ENCODE measurements around the gene RNLS.

The RNLS gene

DNA sequence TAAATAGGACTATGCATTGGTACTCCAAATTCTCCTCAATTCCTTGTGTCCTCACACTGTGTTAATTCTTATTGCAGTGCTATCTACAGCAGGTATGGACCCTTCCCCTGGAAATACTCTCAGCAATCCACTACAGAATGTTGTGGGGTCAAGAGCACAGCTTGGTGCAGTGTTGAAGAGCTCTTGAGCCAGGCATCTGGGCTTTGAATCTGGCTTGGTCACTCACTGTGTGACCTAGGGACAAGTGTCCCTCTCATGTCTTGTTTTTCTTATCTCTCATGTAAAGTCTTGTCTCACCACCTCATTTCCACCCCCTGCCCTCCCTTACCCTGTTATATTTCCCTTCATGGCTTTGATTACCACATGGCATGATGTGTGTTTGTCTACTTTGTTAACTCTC lies 159.4 kb downstream of the RNLS start:
- no peak for DNase-seq

DNA sequence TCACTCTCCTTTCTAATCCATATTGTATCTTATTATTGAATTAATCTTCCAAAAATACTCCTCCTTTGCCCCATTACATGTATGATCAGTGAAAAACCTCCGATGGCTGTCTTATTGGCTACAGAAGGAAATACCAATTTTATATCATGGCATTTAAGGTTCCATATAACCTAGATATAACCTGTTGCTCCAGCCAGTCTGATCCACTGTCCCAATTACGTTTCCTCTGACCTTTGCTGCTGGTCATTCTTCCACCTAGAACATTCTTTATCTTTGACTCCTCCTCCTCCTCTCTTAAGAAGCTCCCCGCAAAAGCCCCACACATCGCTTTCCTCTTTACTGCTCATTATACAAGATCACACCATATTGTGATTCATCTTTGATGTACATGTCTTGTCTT lies 161.5 kb downstream of the RNLS start:
- DNase-seq: no peak

DNA sequence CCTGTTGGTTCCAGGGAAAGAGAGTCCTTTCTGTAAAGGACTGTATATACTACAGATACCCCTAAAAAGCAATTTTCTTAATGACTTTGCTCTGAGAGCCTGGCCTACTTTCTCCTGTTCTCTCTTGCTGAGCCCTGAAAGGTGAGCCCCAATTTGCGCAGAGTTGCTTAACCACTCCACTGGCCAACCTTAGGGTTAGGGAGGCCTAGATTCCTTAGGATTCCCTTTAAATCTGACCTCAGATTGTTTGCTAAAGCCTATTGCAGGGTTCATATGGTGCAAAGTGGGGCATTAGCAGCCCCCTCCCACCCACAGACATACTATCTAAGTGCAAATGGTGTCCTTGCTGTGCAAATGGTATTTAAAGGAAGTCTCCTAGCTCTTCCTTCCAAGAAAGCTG lies 164.2 kb downstream of the RNLS start:
- no peak for DNase-seq

DNA sequence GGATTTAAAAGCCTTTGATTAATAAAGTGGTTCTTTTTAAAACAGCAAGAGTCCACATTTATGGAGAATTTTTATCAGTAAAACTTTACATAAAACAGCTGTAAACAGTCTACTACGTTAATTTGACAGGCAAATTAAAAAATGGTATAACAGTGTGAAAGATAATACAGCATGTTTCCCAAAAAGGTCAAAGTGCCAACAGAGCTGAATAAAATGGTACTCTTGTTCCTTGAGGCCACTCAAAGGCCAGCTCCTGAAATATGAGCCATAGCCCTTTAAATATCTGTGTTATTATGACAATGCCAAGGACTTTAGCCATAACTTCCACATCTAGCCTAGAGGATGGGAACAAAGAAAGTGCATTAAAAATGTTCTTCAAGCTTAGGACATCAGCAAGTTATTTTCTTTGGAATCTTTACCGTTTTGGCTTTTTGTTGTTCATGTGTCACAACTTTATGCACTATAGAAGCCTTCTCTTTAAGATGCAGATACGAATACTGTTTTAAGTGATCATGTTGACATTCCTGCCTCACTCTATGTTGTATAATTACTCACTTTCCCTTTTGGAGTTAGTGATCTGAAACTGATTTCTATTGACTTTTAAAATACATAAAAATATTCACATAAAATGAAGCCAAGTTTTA lies 165.6 kb downstream of the RNLS start:
- no peak for DNase-seq

- no peak for DNase-seq
These were observed 166.3 kb downstream of the RNLS start for GRCh38 chr10:88416801-88417200.

DNA sequence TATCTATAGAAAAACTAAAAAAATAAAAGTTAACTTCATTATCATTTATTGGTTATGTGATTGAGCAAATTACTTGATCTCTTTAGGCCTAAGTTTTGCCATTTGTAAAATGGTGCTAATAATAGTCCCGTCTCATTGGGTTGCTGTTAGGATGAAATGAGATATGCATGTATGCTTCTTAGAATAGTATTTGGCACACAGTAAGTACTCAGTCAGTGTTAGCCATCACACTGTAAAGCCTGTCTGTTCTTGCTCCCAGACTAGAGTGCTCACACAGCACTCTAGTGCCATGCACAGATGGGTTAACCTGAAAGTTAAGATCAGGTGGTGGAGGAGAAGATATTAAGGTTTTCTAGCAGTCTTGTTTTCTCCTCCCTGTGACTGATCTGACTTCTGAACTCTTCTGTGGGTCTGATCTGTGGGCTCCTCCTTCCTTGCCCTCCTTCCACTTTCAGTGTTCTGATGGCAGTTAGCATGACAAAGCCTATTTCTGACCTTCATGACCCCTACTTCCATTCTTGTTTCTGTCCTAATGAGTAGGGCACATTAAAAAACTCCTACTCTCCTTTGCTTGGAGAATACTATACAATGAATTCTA lies 167.5 kb downstream of the RNLS start:
- DNase-seq: no peak

DNA sequence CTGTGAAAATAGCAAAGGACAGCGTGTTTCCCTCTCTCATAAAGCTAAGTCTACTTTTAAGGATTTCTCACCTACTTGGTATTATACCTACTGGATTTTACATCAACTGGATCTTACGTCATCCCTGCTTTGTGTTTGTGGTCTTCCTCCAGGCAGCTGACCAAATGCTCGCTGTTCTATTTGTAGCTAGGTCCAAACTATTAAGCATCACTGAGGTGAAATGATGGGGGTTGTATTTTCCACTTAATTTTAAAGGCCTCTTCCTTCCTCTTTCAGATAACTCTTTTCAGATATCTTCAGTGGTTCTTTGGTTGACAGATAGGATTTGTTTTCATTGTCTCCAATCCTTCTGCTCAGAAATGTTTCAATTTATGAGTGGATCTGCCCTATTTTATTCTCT lies 169.7 kb downstream of the RNLS start:
- DNase-seq: no peak

- DNase-seq: no peak
These were observed 171.3 kb downstream of the RNLS start for GRCh38 chr10:88411772-88412349.

DNA sequence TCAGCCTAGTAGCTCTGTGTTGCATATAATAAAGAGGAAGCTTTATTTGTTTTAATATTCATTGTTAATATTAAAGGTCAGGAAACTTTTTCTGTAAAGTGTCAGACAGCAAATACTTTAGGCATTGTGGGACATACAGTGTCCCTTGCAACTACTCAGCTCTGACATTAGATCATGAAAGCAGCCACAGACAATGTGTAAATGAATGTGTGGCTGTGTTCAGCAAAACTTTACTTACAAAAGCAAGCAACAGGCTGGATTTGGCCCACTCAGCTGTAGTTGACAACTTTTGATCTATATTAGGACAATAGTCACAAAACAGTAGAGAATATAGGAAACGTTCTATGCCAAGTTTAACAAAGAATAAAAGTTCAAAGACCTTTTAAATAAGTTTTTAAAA lies 173.3 kb downstream of the RNLS start:
- no peak for DNase-seq

GRCh38 chr10:88409236-88409635 lies 173.9 kb downstream of the RNLS start:
- DNase-seq: no peak

DNA sequence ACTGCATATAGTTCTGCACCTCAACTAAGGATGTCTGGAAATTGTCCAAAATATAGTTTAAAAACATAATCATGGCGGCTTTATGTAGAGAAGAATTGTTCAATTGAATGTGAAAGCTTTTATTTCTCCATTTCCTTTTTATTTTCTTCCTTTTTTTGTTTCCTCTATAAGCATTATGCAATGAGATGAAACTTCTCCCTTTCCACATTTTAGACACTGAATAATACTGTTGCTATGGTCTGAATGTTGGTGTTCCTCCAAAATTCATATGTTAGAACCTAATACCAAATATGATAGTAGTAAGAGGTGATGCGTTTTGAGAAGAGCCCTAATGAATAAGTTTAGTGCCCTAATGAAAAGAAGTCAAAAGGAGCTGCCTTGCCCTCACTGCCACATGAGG lies 175.0 kb downstream of the RNLS start:
- no peak for DNase-seq

- no peak for DNase-seq
These were observed 179.0 kb downstream of the RNLS start for GRCh38 chr10:88404133-88404532.

- DNase-seq: no peak
These were observed 181.3 kb downstream of the RNLS start for GRCh38 chr10:88401671-88402347.

DNA sequence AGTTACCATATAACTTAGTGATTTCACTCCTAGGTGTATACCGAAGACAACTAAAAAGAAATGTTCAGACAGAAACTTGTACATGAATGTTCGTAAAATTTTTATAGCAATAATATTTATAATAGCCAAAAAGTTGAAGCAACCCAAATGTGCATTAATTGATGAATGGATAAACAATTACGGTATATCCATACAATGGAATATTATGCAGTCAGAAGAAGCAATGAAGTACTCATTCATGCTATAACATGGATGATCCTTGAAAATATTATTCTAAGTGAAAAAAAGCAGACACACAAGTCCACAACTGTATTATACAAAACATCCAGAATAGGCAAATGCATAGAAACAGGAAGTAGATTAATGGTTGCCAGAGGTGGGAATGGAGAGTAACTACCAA lies 183.9 kb downstream of the RNLS start:
- DNase-seq: no peak

DNA sequence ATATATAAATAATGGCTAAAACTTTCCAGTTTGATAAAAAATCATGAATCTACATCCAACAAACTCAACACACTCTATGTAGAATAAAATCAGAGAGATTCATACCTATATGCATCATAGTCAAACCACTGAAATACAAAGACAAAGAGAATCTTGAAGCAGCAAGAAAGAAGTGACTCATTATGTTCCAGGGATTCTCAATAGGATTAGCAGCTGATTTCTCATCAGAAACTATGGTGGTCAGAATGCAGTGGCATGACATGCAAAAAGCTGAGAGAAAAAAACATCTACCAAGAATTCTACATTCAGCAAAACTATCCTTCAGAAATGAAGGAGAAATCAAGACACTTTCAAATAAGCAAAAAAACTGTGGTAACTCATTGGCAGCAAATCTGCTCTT lies 187.4 kb downstream of the RNLS start:
- no peak for DNase-seq

GRCh38 chr10:88392222-88392621 lies 190.9 kb downstream of the RNLS start:
- no peak for DNase-seq

DNA sequence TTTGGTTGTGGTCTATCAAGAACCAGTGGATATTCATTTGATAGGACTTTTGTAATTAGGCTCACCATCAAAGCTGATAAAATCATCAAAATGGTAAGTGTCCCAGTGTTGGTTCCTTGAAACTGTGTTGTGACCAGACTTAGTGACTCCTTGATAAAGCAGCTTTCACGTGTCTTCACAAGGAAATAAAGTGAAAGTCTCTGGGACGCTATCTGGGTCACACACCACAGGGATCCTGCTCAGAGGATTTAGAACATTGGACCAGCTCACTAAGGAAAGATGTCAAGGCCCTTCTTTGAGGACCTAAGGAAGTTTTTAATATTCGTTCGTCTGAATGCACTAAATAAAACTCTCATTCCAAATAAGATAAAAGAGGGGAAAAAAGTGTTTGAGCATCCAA lies 193.1 kb downstream of the RNLS start:
- DNase-seq: no peak

DNA sequence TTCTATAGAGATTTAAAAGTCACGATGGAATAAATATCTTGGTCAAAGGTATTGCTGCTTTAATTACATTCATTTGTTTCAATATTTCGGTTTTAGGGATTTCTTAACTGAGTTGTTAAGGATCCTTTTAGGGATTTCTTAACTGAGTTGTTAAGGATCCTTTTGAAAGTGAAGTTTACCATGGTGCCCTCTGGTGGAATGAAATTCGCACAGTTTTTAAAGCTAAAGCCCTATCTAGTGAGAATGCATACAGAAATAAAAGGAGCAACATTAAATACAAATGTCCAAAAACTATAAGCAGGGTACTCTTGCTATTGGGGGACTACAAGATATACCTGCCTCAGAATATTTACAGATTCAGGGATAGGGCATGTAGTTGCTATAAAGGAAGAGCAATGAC lies 193.7 kb downstream of the RNLS start:
- no peak for DNase-seq

DNA sequence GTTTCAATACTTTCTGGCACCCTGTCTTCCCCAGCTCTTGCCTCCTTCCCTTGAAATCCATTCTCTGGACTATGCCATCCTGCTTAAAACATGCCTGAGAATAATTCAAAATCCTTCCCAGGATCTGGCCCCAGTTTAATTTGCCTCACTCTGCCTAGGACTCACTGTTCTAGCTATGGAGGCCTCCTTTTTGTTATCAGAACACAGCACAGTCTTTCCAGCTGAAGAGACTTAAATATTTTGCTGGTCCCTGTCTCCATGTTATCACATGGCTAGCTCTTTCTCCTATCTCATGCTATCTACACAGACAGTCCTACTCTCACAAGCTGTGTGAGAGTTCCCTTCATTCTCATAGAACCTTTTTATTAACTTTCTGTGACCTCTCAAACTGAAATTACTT lies 194.8 kb downstream of the RNLS start:
- no peak for DNase-seq

DNA sequence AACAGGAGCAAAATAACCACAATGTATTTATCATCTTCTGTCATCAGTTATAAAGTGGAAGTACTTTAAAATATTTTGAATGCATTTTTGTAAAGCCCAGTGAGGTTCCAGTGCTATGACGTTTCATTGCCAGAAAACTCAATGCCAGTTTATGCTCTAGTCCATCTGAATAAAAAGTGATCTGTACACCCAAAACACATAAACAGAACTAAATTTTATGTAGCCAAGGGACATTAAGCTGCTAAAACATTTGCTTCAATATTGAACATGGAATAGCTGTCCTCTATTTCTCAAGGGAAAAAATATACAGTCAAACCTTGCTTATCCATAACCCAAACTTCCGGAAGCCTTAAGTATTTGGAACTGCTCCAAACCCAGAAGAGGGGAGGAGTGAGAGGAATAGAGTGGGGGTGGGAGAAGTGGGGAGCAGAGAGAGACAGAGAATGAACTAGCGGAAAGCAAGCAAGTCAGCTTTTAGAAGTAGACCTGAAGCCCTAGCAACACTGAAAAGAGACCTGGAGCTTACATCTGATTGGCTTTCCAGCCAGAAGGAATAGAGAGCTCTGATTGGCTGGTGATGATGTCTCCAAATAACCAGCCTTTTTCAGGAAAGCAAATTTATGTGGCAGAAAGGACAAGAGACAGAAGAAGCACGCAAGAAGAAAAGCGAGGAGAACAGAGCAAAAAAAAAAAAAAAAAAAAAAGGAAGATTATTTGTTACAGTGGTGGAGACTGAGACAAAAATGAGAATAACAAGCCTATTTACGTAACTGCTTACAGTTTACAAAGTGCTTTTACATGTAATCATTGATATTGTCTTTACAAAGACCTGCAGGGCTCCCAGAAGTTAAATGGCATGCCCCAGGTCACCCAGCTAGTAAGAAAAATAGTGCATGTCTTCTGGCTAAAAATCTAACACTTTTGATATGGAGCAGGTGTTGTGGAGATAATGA lies 196.0 kb downstream of the RNLS start:
- DNase-seq: no peak

GRCh38 chr10:88386204-88386788 lies 196.8 kb downstream of the RNLS start:
- DNase-seq: no peak

- peak; percentile 34 for DNase-seq
These were observed 197.4 kb downstream of the RNLS start for GRCh38 chr10:88385601-88386203.
